Measurements from ENCODE around the gene ZG16B.

DNA sequence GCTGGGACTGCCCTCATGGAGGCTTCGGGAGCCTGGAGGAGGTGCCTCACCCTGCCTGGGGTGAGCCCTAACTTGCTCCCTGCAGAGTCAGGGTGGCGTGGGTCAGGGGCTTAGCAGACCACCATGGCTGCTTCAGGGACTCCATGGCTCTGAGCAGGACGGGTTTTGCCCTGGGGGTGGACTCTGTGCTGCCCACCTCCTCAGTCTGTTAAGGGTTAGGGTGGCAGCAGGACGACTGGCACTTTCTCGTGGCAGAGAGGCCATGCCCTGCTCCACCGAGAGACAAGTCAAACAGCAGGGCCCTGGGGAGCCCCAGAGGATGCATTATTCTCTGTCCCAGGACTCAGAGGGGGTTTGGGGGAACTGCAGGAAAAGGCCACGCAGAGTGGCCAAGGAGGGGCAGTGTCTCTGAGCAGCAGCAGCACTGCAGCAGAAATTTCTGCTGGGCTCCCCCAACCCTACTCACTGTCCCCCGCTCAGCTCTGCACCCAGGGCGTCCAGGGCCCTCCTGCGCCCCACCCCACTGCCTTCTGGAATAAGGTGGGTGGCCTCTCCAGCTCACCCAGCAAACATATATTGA, 29.7 kb downstream of the ZG16B start:
- TF ChIP-seq EZH2 (IDR thresholded peaks at IDR 0.05; ENCODE audit: low read depth): no peak
- TF ChIP-seq CTCF (conservative IDR thresholded peaks at IDR 0.05): no peak
